NCI-H2107 (cell line): ENCODE measurements around the gene KCNK2.

ENCODE experiments used
- DNase-seq: peaks from one replicate; lab custom pipeline; 2025; lab: John Stamatoyannopoulos, UW

KCNK2 gene

DNA sequence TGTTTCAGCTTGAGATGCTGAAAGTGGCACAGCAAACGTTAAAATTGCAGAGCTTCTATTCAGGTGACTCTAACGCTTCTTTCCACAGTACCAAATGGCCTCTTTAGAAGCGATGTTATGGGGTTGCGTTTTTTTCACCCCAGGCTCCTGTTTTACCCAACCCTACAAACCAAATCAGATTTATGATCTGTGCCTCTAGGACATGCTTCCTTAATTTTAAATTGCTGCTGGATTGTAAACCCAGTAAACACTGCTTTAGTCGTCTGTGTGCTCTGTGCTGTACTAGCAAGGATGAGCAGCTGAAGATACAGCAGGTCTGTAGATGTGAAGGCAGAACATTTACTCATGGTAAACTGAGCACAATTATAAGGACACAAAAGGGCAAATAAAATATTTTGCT lies 13.0 kb downstream of the KCNK2 start:
- no peak for DNase-seq

- DNase-seq = no peak
Observed at GRCh38 chr1:215101511-215101910, 19.0 kb downstream of the KCNK2 start.

- no peak for DNase-seq
Observed at GRCh38 chr1:215104283-215104682, 21.7 kb downstream of the KCNK2 start.

- DNase-seq = no peak
Observed at GRCh38 chr1:215106067-215106466, 23.5 kb downstream of the KCNK2 start.

DNA sequence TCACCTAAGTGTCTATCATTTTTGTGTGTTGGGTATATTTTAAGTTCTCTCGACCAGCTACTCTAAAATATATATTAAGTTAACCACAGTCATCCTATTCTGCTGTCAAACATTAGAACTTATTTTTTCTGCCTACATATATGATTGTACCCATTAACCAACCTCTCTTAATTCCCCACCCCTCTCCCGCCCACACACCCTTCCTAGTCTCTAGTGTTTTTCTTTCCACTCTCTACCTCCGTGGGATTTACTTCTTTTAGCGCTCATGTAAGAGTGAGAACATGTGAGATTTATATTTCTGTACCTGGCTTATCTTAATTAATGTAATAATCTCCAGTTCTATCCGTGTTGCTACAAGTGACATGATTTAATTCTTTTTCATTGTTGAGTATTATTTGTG lies 26.6 kb downstream of the KCNK2 start:
- no peak for DNase-seq

- DNase-seq = no peak
Observed at GRCh38 chr1:215111916-215112315, 29.4 kb downstream of the KCNK2 start.

GRCh38 chr1:215113776-215114153 lies 31.2 kb downstream of the KCNK2 start:
- DNase-seq = no peak

DNA sequence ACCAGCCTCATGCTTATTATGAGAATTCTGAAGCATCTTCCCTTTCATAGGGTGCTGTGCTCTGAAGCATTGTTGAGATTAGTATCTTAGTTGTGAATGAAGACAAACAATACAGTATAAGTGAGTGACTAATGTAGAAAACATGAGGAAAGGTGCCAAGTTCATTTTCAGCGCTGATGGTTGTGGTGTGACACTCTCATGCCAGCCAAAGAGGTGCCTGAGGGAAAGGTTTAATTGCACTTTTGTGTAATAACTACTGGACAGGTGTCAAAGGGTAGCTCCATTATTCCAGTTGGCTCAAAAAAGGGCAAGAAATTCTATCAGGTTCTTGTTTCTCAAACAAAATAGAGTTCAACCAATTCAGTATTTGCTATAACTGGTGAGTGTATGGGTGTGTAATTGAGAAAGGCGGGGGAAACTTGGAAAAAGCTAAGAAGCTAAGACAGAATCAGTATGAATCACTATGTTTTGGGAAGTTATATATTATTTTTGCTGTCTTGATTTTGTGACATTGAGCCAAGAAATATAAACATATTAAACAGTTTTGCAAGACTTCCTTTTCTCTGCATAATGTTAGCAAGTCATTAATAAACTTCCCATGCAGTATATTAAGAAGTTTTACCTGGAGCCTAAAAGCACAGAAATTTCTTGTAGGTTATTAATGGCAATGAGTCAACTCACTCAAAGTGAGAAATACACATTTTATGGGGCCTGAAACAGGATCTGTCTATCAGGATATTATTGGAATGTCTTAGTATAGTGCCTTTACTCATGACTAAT lies 31.8 kb downstream of the KCNK2 start:
- no peak for DNase-seq

GRCh38 chr1:215115760-215116159 lies 33.2 kb downstream of the KCNK2 start:
- no peak for DNase-seq

GRCh38 chr1:215118081-215118480 lies 35.5 kb downstream of the KCNK2 start:
- DNase-seq = no peak

- DNase-seq = no peak
Observed at GRCh38 chr1:215119056-215119455, 36.5 kb downstream of the KCNK2 start.

DNA sequence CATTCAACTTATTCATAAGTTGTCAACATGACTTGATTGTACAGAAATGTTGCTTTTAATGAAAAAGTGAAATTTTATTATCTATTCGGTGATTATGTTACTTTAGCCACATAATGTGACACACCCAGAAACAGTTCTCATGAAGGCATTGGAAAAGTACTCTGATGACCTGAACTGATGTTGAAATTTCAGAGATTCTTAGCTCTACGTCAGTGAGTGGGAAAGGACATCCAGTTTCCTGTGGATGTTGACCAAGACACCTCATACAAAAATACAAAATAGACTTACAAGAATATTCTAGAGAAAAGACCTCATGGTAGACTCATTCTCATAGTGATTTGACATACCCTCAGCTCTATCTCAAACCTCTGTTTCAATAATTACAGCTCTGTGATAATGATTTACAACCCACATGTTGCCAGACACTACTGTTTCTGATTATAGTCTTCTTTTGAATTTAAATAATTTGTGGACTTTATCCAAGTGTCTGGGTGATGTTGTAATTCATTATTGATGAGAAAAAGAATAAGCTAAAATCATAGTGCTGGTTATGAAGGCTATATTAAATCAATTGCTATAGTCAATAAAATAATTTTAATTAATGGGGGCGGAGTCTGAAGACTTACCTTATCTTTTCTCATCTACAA lies 37.3 kb downstream of the KCNK2 start:
- DNase-seq = no peak

- no peak for DNase-seq
Observed at GRCh38 chr1:215128504-215128903, 46.0 kb downstream of the KCNK2 start.

DNA sequence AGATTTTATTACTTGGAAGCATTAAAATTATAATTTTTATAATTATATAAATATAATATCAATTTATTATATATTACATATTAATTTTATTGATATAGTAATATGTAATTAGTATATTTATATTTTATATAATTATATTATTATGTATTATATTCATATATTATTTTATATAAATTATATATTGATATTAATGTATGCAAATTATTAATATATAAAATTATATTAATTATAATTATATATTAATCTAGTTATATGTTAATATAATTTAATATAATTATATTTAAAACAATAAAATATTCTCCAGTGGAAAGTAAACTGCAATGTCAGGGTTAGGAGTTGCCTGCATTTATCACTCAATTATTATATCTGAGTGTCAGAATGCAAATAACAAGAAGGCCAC lies 48.8 kb downstream of the KCNK2 start:
- no peak for DNase-seq

DNA sequence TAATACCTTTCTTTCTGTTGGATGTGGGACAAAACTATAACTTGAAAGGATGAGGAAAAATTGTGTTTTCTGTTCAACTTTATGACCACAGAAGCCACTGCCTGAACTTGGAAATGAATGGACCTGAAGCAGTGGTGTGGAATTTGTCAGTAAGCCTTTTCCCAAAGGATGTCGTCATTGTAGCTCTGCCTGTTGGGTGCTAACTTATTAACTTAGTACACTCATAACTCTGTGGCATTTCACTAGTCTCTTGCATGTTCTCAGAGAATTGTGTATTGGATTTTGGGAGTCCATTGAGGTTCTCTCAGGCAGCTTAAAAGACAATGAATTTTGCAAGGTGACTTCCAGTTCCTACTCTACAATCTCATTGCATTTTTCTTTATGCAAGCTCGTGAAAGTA lies 49.6 kb downstream of the KCNK2 start:
- DNase-seq = no peak

DNA sequence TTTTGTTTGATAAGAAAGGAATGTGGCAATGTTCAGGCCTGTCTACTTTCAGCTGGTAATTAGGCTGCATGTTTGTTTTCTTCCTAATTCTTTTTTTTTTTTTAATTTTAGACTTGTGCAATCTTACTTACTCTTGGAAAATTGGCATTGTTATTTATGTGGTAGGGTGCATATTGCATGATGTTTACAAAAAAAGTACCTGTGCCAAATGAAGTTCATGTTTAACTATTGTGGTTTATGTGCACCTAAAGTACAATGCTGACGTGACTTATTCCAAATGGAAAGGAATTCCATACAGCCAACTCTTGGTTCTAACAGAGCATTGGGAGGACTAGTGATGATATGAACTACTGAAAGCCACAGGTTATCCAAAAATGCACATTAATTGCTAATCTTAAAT lies 51.0 kb downstream of the KCNK2 start:
- DNase-seq = no peak

GRCh38 chr1:215137985-215138384 lies 55.4 kb downstream of the KCNK2 start:
- DNase-seq = no peak

GRCh38 chr1:215140135-215140534 lies 57.6 kb downstream of the KCNK2 start:
- no peak for DNase-seq

DNA sequence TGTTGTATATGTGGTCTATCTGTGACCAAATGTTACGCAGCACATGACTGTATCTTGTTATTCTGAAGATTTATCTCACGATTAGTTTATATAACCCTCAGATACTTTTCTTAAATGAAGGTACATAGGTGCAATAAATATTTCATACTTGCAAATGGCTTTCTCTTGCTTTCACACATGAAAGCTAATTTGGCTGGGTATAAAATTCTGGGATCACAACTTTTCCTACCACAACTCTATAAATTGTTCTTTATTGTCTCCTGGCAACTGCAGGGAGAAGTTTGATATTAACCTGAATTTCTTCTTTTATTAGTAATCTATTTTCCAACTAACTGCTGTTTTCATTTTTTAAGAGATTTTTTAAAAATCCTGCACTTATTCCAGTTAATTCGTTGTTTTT lies 58.9 kb downstream of the KCNK2 start:
- no peak for DNase-seq

DNA sequence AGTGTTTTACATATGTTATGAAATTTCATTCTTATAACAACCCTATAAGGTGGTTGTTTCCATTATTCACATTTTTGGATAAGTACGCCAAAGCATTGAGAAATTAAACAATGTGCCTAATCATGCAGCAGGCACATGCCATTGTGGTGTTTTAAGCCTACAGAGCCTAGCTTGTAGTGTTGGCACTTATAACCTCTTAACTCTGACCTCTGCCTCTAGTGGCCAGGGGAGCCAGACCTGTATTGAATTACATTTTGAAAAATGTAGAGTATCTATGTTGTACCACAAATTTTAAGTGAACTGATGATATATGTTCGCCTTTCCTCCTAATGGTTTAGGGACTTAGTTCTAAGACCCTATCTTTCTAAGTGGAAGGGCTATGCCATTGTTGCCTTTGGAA lies 61.0 kb downstream of the KCNK2 start:
- no peak for DNase-seq

DNA sequence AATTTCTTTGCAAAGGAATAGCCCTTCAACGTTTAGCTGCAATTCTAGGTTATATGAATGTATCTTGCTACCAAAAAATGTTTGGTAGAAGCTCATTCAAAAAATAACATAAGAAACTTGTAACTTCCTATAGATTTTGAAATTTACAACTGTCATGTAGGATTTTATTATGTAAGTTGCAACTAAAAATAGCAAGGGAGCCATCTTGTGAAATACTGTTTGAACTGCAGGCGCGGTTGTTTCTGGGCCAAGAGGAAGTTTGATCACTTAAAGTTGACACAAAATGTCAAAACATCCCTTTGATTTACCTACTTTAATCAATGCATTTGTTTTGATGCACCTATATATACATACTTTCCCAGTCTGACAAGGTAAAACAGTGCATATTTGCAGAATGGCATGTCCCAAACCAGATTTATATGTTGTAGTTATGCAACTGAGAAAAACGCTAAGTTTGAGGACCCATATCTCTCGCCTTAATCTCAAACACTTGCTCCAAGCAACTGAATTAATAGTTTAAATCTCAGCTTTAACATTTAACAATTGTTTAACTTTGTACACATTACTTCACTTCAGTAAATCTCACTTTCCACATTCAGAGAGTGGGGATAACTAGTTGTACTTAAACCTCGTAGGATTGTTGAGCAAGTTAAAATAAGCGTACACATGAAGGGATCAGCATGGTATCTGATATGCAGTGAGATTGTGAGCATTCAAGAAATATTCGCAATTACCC lies 63.9 kb downstream of the KCNK2 start:
- peak; percentile 5 for DNase-seq

DNA sequence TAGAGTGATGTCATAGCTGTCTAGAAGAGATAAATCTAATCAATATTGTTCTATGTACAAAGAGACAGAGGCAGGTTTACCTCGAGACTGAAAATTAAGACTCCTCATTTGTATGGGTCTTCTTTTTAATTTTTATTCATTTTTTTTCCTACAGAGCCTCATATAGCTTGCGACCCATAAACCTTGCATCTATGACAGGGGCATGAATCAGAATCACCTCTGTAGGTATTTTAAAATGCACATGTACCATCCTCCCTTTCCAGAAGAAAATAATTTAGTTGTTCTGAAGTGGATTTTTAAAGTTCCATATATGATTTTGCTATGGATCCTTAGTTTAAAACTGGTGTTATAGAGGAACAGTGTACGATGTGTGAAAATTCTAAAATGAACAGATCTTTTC lies 64.5 kb downstream of the KCNK2 start:
- DNase-seq = no peak

- DNase-seq = no peak
Observed at GRCh38 chr1:215151841-215152549, 69.5 kb downstream of the KCNK2 start.
